ENCODE data around the gene ACSL6.

ACSL6 gene

DNA sequence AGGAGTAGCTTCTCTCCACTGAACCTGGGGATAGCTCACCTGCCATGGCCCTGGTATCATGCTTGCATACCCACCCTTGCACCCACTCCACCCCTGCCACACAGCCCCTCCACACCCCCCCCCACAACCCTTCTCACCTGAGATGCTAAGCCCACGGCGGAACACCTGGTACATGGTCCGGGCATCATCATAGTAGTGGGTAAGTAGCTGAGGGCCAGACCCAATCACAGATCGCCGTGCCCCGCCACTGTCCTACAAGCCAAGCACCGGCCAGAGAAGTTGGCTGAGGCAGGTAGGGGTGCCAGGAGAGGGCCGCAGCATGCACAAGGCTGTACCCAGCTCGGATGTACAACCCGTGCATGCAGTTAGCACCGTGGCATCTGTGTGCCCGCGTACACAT, 20.7 kb downstream of the ACSL6 start:
- H3K4me1 ChIP-seq (ENCODE audit: control insufficient read depth, insufficient read depth, low read length): no peaks in the 10 kb centered on the region
- ChIA-PET CTCF (no interaction called here), POLR2A (no interaction called here)
- H3K9me3 ChIP-seq (ENCODE audit: control insufficient read depth, insufficient read depth, low read depth, low read length): no peaks in the 10 kb centered on the region
- H3K27ac ChIP-seq (ENCODE audit: extremely low read depth, low read depth, low read length): no peak overlapping the region
- H3K4me3 ChIP-seq (ENCODE audit: low read depth, low read length): no peak overlapping the region
- TF ChIP-seq ZNF610 (tag by site-specific recombination; IDR thresholded peaks at IDR 0.05; ENCODE audit: borderline replicate concordance) (no peak), SCRT1 (tag by site-specific recombination; IDR thresholded peaks at IDR 0.05; ENCODE audit: borderline replicate concordance) (no peak), MYNN (tag by site-specific recombination; IDR thresholded peaks at IDR 0.05; ENCODE audit: borderline replicate concordance) (no peak), ZSCAN16 (tag by site-specific recombination; IDR thresholded peaks at IDR 0.05) (no peak), ZBTB48 (tag by site-specific recombination; IDR thresholded peaks at IDR 0.05) (no peak), ZFHX2 (tag by site-specific recombination; conservative IDR thresholded peaks at IDR 0.05) (no peak), ZNF521 (tag by site-specific recombination; IDR thresholded peaks at IDR 0.05) (no peak), ZNF701 (tag by site-specific recombination; IDR thresholded peaks at IDR 0.05) (no peak)
- TF ChIP-seq, protein P1, sequence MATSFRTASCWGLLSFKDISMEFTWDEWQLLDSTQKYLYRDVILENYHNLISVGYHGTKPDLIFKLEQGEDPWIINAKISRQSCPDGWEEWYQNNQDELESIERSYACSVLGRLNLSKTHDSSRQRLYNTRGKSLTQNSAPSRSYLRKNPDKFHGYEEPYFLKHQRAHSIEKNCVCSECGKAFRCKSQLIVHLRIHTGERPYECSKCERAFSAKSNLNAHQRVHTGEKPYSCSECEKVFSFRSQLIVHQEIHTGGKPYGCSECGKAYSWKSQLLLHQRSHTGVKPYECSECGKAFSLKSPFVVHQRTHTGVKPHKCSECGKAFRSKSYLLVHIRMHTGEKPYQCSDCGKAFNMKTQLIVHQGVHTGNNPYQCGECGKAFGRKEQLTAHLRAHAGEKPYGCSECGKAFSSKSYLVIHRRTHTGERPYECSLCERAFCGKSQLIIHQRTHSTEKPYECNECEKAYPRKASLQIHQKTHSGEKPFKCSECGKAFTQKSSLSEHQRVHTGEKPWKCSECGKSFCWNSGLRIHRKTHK (tag by site-specific recombination; IDR thresholded peaks at IDR 0.05): no peak
- TF ChIP-seq, protein P2, sequence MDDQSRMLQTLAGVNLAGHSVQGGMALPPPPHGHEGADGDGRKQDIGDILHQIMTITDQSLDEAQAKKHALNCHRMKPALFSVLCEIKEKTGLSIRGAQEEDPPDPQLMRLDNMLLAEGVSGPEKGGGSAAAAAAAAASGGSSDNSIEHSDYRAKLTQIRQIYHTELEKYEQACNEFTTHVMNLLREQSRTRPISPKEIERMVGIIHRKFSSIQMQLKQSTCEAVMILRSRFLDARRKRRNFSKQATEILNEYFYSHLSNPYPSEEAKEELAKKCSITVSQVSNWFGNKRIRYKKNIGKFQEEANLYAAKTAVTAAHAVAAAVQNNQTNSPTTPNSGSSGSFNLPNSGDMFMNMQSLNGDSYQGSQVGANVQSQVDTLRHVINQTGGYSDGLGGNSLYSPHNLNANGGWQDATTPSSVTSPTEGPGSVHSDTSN (CRISPR knock-in tag; IDR thresholded peaks at IDR 0.05): no peak
- H3K36me3 ChIP-seq (ENCODE audit: control insufficient read depth in 2 of 2, insufficient read depth in 1 of 2, low read length in 2 of 2): no peaks in the 10 kb centered on the region

DNA sequence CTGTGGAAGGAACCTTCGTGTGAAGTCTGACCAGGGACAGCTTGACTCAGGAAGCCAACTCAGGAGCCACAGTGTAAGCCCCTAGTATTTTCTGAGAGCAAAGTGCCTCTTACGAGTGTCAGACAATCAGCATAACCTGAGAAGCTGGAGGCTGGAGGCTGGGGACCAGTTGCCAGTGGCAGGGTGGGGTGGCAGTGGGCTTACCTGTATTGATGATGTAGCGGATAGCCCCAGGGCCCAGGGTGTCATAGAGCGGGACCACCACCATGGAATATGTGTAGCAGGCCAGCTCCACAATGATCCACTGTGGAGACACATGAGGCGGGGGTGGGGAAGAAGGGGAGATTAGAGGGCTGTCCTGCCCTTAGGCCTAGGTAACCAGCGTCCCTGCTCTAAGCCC, 22.9 kb downstream of the ACSL6 start:
- no peak for TF ChIP-seq ZNF37A (tag by site-specific recombination; IDR thresholded peaks at IDR 0.05)
- no peak for TF ChIP-seq SP7 (tag by site-specific recombination; IDR thresholded peaks at IDR 0.05)
- no peak for TF ChIP-seq ZNF658 (tag by site-specific recombination; IDR thresholded peaks at IDR 0.05)
- TF ChIP-seq, protein P3, sequence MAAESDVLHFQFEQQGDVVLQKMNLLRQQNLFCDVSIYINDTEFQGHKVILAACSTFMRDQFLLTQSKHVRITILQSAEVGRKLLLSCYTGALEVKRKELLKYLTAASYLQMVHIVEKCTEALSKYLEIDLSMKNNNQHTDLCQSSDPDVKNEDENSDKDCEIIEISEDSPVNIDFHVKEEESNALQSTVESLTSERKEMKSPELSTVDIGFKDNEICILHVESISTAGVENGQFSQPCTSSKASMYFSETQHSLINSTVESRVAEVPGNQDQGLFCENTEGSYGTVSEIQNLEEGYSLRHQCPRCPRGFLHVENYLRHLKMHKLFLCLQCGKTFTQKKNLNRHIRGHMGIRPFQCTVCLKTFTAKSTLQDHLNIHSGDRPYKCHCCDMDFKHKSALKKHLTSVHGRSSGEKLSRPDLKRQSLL (tag by site-specific recombination; IDR thresholded peaks at IDR 0.05): no peak
- TF ChIP-seq REPIN1 (tag by site-specific recombination; IDR thresholded peaks at IDR 0.05; ENCODE audit: low read depth): no peak
- no peak for TF ChIP-seq GFI1B (tag by site-specific recombination; IDR thresholded peaks at IDR 0.05)
- no peak for TF ChIP-seq ZNF112 (tag by site-specific recombination; IDR thresholded peaks at IDR 0.05)
- TF ChIP-seq, protein P4, sequence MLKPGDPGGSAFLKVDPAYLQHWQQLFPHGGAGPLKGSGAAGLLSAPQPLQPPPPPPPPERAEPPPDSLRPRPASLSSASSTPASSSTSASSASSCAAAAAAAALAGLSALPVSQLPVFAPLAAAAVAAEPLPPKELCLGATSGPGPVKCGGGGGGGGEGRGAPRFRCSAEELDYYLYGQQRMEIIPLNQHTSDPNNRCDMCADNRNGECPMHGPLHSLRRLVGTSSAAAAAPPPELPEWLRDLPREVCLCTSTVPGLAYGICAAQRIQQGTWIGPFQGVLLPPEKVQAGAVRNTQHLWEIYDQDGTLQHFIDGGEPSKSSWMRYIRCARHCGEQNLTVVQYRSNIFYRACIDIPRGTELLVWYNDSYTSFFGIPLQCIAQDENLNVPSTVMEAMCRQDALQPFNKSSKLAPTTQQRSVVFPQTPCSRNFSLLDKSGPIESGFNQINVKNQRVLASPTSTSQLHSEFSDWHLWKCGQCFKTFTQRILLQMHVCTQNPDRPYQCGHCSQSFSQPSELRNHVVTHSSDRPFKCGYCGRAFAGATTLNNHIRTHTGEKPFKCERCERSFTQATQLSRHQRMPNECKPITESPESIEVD (tag by site-specific recombination; IDR thresholded peaks at IDR 0.05): no peak
- Histone ChIP-seq H3K4me1 (ENCODE audit: control insufficient read depth, insufficient read depth, low read length) (no peaks in the 10 kb centered on the region), H3K9me3 (ENCODE audit: control insufficient read depth, insufficient read depth, low read depth, low read length) (no peaks in the 10 kb centered on the region), H3K27ac (ENCODE audit: extremely low read depth, low read depth, low read length) (no peak overlapping the region), H3K4me3 (ENCODE audit: low read depth, low read length) (no peak overlapping the region), H3K36me3 (ENCODE audit: control insufficient read depth in 2 of 2, insufficient read depth in 1 of 2, low read length in 2 of 2) (no peaks in the 10 kb centered on the region)
- ChIA-PET POLR2A (no interaction called here), CTCF (no interaction called here)

DNA sequence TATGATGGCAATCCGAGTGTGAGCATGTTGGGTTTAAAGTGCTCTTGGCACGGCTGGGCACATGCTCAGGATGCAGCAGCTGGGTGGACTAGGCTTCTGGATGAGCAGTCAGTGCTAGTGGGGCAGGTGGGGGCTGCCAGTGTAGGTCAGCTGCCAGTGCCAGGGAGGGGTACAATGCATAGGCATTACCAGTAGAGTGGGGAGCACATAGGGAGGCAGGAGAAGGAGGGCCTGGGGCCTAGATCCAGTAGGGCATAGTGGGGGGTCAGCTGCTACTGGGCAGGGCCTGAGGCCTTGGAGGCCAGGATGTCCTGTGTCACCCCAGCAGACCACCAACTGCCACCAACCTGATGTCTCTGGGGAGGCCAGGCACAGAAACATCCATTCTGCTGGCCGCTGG, 24.2 kb downstream of the ACSL6 start:
- Histone ChIP-seq H3K4me3 (ENCODE audit: low read depth, low read length) (no peak overlapping the region), H3K36me3 (ENCODE audit: control insufficient read depth in 2 of 2, insufficient read depth in 1 of 2, low read length in 2 of 2) (no peaks in the 10 kb centered on the region), H3K9me3 (ENCODE audit: control insufficient read depth, insufficient read depth, low read depth, low read length) (no peaks in the 10 kb centered on the region), H3K4me1 (ENCODE audit: control insufficient read depth, insufficient read depth, low read length) (no peaks in the 10 kb centered on the region), H3K27ac (ENCODE audit: extremely low read depth, low read depth, low read length) (no peak overlapping the region)
- TF ChIP-seq, protein P5, sequence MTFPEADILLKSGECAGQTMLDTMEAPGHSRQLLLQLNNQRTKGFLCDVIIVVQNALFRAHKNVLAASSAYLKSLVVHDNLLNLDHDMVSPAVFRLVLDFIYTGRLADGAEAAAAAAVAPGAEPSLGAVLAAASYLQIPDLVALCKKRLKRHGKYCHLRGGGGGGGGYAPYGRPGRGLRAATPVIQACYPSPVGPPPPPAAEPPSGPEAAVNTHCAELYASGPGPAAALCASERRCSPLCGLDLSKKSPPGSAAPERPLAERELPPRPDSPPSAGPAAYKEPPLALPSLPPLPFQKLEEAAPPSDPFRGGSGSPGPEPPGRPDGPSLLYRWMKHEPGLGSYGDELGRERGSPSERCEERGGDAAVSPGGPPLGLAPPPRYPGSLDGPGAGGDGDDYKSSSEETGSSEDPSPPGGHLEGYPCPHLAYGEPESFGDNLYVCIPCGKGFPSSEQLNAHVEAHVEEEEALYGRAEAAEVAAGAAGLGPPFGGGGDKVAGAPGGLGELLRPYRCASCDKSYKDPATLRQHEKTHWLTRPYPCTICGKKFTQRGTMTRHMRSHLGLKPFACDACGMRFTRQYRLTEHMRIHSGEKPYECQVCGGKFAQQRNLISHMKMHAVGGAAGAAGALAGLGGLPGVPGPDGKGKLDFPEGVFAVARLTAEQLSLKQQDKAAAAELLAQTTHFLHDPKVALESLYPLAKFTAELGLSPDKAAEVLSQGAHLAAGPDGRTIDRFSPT (tag by site-specific recombination; IDR thresholded peaks at IDR 0.05): no peak
- TF ChIP-seq GLIS1 (tag by site-specific recombination; IDR thresholded peaks at IDR 0.05) (peak; percentile 14; the same call in 1 of the 2 replicates), ZBTB8A (tag by site-specific recombination; IDR thresholded peaks at IDR 0.05) (no peak)
- CTCF ChIA-PET: interaction anchor here (0.7 kb wide), 1 partner anchor 200 kb away, joined by 6 read pairs; no protein-coding TSS in a partner anchor
- POLR2A ChIA-PET: no interaction called here

All from HEK293 (cell line).